WI38 (cell line): ENCODE measurements around the gene NTSR1.
A peak's percentile ranks its signal among the peaks of the same experiment; 100 is the strongest.

Source experiments
- H3K4me3 ChIP-seq: 2 replicates; pipeline ENCODE4 v1.5.1; 2011; ENCODE audit warnings: low read depth, mild to moderate bottlenecking, control low read depth, low read length
- CTCF ChIP-seq: IDR thresholded peaks from 2 replicates; pipeline ENCODE4 v1.5.1; 2012; ENCODE audit warnings: low read depth, mild to moderate bottlenecking, control low read depth, low read length

The NTSR1 gene

GRCh38 chr20:62787321-62787720 is 78.7 kb downstream of the NTSR1 start:
- no peak overlapping the region for H3K4me3 ChIP-seq
- TF ChIP-seq CTCF = no peak

- TF ChIP-seq CTCF = no peak
- no peak overlapping the region for H3K4me3 ChIP-seq
These were observed 79.2 kb downstream of the NTSR1 start for GRCh38 chr20:62787866-62788265.

DNA sequence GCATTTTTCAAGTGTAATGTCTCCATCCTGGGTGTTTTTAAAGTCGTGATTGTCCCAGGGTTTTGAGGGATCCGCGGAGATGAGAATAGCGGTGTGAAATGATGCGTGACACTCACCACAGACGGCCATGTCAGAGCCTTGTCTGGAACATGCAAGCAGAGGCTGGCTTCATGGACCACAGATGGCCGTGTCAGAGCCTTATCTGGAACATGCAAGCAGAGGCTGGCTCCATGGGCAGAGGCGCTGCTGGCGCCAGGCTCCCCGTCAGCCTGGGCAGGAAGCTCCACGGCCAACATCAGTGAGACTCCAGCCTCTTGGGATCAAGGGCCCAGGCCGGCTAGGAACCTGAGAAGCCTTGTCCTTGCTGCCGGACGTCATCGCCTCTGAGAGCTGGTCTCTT is 80.0 kb downstream of the NTSR1 start:
- TF ChIP-seq CTCF = no peak
- H3K4me3 ChIP-seq = no peak overlapping the region

GRCh38 chr20:62790075-62790474 is 81.4 kb downstream of the NTSR1 start:
- no peak overlapping the region for H3K4me3 ChIP-seq
- TF ChIP-seq CTCF = no peak

GRCh38 chr20:62791301-62792181 is 82.9 kb downstream of the NTSR1 start:
- H3K4me3 ChIP-seq = no peak overlapping the region
- peak; percentile 94 for TF ChIP-seq CTCF

DNA sequence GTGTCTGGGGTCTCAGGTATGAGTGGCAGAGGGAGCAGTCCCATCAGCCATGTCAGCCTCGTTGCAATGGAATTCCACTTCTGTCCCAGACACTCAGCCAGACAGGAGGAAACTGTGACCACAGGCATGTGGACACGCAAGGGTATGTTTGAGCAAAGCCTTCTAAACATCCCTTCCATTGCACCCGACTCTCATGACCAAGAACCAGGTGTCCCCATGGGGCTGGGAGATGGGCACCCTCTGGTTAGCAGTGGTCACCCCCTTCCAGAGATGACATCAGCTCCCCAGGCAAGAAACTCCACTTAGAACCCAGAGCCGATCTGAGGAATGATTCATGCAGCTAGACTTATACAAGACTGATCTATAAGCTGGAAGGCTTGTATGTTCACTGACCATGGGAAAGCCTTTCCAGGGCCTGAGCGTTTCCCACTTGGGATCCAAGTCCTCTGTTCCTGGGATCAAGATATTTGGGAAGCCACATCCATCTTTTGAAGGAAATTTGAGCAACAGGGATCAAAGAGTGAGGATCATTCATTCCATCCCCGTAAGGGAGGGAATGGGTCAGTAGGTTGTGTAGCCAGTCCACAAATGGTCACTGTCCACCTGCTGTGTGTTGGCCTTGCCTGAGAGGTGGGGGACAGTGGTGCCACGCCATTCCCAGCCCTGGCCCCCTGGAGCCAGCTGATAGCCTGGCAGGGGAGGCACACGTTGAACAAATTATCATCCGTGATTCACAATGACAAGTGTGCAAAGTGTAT is 83.7 kb downstream of the NTSR1 start:
- no peak overlapping the region for H3K4me3 ChIP-seq
- TF ChIP-seq CTCF = no peak
